NCI-H187 (cell line): ENCODE measurements around the gene CACNA1G.

ENCODE experiments used
- DNase-seq, 2 experiments: peaks; one replicate each; lab custom pipeline; 2025; lab: John Stamatoyannopoulos, UW

Gene CACNA1G

GRCh38 chr17:50533720-50534148 lies 26.8 kb upstream of the CACNA1G start:
- no peak for DNase-seq

DNA sequence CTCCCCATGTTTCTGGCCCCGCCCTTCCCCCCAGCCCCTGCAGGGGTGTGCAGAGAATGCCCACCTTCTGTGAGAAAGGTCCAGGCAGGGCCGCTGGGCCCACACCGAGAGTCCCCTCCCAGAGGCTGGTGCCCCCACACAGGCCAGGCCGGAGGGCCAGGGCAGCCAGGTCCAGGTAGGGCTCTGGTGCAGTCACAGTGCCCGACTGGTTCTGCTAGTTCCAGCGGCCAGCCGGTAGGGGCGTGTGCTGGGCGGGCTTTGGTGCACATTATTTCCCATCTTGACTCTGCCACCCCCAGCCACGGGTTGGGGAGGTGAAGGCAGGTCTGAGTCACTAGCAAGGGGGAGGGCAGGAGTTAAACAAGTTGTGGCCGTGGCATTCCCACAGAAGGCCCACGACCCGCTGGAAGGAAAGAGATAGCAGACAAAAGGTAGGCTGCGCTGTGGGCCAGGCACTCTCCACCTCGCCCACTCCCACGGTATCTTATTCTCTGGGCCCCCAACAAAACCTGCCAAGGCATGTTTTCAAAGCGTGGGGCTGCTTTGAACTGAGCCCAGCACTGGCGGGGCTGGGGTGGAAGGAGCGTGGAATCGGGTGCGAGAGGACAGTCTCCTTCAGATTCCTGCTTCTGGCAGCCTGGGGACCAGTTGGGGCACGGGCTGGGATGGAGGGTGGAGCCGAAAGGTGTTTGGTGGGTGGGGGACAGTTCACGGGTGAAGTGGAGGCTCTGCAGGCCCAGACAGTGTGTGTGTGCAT lies 26.1 kb upstream of the CACNA1G start:
- DNase-seq: no peak

GRCh38 chr17:50534979-50535326 lies 25.6 kb upstream of the CACNA1G start:
- no peak for DNase-seq

- no peak for DNase-seq
Observed at GRCh38 chr17:50535407-50535806, 25.1 kb upstream of the CACNA1G start.

DNA sequence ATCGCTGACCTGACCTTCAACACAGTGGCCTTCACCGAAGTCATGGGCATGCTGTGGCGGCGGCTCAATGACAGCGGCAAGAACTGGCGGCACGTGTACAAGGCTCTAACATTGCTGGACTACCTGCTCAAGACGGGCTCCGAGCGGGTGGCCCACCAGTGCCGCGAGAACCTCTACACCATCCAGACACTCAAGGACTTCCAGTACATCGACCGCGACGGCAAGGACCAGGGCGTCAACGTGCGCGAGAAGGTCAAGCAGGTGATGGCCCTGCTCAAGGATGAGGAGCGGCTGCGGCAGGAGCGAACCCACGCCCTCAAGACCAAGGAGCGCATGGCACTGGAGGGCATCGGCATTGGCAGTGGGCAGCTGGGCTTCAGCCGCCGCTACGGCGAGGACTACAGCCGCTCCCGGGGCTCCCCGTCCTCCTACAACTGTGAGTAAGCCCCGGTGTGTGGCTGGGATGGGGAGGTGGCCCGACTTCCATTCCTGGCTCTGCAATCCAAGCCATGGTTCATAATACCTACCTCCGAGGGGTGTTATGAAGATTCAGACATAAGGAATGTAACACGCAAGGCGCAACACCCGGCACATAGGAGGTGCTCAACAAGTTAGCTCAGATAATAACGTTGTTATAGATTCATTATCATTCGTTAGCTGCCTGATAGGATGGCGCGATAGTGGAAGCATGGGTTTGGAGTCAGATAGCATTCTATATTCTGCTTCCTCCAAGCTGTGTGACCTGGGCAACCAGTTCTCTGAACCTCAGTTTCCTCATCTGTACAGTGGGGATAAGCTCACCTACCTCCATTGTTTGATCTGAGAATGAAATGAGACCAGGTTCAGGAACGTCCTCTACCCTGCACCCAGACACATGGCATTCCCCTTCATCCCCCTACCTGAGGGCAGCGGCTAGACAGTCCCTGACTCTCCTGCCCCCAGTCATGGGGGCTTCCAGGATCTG lies 23.6 kb upstream of the CACNA1G start:
- DNase-seq: no peak

GRCh38 chr17:50537721-50538548 lies 22.6 kb upstream of the CACNA1G start:
- DNase-seq: no peak

DNA sequence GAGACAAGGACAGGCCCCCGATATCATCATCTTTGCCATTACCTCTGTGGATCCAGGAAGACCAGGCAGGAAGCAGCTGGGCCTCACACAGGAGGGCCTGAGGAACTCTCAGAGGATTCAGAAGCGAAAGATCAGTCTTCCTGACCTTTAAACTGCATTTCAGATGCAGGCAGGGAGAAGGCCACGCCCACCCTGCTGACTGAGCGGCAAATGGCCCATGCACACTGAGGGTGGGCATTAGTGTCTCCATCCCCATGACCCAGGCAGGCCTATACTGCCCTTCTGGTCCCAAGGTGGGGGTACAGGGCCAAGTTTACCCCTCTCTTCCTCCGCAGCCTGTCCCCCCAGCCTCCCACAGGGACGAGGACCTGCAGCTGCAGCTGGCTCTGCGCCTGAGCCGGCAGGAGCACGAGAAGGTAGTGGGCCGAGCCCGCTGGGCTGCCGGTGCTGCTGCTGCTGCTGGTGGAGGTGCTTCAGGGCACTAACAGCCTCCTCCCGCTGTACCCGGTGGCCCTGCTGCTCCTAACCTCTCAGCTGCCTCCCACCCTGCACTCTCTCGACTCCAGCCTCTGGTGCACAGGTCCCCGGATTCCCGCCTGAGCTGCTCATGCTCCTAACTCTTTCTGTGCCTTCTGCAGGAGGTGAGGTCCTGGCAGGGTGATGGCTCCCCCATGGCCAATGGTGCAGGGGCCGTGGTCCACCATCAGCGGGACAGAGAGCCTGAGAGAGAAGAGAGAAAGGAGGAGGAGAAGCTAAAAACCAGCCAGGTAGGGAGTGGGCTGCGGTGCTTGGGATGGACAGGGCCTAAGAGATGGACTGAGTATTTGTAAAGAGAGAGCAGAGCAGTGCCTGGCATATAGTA lies 21.7 kb upstream of the CACNA1G start:
- DNase-seq: no peak

DNA sequence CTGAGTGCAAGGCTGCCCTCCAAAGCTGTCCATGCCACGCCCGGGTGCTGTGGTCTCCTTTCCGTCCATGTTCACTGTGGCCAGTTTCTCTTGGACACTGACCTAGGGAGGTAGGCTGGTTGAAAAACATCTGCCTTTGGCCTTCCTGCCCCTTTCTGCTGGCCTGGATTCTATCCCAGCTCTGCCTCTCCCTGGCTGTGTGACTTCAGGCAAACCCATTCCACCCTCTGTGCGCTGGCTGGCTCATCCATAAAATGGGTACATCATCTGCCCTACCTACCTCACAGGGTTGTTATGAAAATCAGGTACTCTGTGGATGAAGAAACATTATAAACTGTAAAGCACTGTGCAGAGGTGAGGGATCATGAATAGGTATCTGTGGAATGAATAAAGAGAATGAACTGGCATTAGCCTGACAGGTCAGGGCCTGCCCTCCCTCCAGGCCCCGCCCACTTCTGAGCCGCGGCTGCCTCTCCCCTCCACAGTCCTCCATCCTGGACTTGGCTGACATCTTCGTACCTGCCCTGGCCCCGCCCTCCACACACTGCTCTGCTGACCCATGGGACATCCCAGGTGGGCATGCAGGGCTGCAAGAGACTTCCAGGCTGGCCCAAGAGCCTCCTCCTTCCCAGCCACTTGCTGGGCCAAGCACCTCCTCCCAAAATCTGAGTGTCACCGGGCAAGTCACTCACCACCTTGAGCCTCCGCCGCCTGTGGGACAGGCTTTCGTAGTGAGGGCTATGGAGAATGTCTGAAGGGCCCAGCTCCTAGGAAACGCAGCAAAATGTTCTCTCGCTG lies 20.6 kb upstream of the CACNA1G start:
- DNase-seq: no peak

DNA sequence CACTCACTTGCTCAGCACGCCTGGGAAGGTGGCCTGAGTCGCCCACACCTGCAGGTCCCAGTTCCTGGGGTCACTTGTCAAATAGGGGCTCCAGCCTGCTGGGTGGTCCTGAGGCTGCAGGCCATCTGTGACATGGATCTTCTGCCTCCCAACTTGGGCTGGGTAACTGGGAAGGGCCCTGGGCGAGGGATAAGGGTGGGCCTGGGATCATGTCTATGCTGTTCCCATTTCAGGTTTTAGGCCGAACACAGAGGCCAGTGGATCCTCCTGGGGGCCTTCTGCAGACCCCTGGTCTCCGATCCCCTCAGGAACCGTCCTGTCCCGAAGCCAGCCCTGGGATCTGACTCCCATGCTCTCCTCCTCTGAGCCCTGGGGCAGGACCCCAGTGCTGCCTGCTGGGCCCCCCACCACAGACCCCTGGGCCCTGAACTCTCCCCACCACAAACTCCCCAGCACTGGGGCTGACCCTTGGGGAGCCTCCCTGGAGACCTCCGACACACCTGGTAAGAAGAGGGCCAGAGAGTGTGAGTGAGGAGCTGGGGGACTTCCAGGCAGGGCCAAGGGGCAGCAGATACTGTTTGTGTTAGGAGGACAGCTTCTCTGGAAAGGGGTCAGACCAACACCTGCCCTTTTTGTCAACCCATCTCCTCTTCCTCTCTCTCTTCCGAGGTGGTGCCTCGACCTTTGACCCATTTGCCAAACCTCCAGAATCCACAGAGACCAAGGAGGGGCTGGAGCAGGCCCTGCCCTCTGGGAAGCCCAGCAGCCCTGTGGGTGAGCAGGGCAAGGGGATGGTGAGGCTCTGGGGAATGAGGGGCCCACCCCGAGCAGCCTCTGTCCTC lies 19.7 kb upstream of the CACNA1G start:
- DNase-seq: no peak

DNA sequence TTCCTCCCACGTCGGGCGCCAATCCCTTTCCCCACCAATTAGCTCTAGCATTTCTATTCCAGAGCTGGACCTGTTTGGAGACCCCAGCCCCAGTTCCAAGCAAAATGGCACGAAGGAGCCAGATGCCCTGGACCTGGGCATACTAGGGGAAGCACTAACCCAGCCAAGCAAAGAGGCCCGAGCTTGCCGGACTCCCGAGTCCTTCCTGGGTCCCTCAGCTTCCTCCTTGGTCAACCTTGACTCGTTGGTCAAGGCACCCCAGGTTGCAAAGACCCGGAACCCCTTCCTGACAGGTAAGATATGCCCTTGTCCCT lies 19.2 kb upstream of the CACNA1G start:
- no peak for DNase-seq

DNA sequence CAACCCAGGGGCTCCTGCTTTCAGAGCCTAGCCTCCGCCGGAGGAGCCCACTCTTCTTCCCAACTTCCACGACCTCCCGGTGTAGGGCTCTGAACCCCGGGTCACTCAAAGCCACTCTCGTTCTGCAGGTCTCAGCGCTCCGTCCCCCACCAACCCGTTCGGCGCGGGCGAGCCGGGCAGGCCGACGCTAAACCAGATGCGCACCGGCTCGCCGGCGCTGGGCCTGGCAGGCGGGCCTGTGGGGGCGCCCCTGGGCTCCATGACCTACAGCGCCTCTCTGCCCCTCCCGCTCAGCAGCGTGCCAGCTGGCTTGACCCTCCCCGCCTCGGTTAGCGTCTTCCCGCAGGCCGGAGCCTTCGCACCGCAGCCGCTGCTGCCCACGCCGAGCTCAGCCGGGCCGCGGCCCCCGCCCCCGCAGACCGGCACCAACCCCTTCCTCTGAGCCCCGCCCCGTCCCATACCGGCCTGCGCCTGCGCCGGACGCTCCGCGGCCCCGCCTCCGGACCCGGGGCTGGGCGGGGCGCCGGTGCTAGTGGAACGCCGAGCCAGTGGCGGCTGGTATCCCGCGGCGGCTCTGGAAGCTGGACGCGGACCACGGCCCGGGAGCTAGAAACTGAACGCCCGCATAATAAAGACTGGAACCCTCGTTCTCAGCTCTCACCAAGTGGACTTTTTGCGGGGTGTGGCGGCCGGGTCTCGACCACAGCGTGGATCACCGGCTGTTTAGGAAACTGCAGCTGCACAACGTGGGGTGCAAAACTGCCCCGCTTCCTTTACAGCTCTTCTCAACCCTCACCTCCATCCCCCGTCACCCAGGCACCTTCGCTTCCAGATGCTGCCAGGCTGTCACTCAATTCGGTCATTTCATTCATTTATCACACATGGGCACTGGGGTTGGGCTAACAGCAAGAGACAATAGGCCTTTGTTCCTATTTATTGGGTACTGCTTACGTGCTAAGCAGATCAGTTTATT lies 18.5 kb upstream of the CACNA1G start:
- DNase-seq: peak; percentile 47 to 71

DNA sequence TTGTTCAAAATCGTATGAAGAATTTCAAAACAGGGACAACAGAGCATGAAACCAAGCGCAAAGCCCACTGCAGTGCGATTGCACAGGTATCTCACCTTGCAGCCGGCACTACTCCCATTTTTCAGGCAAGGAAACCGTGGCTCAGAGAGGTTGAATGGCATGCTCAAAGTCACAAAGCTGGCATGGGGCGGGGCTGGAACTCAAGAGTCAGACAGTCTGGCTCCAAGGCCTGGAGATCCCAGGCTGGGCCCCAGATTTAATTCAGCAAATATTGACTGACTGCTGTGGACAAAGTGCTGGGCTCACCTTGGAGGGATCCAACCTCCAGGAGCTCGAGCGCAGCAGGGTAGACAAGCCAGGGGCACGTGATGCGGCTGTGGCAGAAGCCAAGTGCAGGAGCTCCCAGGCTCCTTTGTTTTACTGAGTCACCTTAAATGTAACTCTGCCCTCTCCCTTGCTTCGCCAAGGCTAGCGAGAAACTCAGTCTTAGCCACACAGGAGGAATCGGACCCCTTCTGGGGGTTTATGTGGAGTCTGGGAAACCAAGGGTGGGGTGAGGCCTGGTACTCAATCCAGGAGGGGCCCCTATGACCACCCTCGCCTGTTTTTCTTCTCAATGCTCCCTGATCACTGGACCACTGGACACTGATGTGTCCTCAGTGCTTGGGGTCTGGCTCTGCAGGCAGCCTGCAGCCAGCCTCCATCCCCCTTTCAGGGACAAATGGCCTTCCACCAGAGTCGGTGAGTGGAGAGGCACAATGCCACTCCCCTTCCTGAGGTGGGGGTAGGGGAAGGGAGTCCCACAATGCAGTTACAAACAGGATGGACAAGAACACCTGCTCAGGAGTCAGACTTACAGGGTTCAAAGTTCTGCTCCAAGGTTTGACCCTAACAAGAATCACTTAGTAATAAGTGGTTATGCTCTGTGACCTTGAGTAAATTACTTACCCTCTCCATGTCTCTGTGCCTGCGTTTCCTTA lies 17.4 kb upstream of the CACNA1G start:
- no peak for DNase-seq

DNA sequence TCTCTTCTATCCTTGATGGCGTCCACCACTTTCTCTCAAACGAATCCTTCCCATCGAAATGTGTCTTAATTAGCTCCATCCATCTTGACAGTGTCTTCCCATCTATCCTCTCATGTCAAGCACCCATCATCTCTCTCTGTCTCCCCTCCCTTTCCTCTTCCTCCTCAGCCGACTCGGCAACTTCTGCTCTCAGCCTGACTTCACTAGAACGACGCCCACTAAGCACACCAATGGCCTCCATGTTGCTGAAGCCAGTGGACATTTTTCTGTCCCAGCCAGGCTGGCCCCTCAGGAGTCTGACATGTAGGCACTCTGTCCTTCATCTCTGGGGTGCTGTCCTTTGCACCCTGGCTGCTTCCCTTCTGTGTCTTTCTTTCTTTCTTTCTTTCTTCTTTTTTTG lies 16.0 kb upstream of the CACNA1G start:
- no peak for DNase-seq

- DNase-seq: no peak
Observed at GRCh38 chr17:50545311-50545710, 15.2 kb upstream of the CACNA1G start.

DNA sequence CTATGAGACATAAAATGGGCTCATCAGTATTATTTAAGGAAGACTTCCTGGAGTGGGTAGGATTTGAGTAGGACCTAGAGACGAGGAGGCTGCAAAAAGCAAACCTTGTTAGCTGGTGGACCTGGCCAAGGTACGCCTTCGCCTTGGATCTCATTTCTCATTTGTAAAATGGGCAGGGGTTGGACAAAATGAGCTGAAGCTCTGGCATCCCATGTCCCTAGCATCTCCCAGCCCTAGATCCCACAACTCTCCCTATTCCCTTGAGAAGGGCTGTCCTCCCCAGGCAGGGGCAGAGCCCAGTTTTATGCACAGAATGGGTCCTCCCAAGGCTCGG lies 13.8 kb upstream of the CACNA1G start:
- no peak for DNase-seq

GRCh38 chr17:50547035-50547735 lies 13.3 kb upstream of the CACNA1G start, which contains the start of gene SPATA20:
TSS of gene SPATA20 (plus strand) at chr17:50547174. CDS start at chr17:50547209, 35 bp downstream.
- DNase-seq: peak; percentile 72 to 76

GRCh38 chr17:50547736-50548083 lies 12.8 kb upstream of the CACNA1G start:
- DNase-seq: no peak
